Left ventricle myocardium inferior (tissue), 1 donor: Measurements from ENCODE around the gene HSPB7. TPM values are rescaled to one million over a fixed set of nuclear protein-coding genes. Genes with fewer than 3 reads are reported as not detected.
A peak's percentile ranks its signal among the peaks of the same experiment; 100 is the strongest.

Source experiments
- DNase-seq: peaks from one replicate; pipeline ENCODE4 v3.0.0-alpha.2; 2020
- H3K27ac ChIP-seq: fragments of 200-600 bp; replicated peaks from 2 replicates; pipeline ENCODE4 v1.8.0; 2021
- H3K27me3 ChIP-seq: fragments of 200-600 bp; 2 replicates; pipeline ENCODE4 v1.8.0; 2021; ENCODE audit warnings: low read depth
- H3K36me3 ChIP-seq: fragments of 200-600 bp; 2 replicates; pipeline ENCODE4 v1.8.0; 2021
- H3K4me1 ChIP-seq: fragments of 200-600 bp; 2 replicates; pipeline ENCODE4 v1.8.0; 2021
- H3K4me3 ChIP-seq: fragments of 200-600 bp; 2 replicates; pipeline ENCODE4 v1.8.0; 2021; ENCODE audit warnings: mild to moderate bottlenecking, moderate library complexity
- H3K9me3 ChIP-seq: fragments of 200-600 bp; replicated peaks from 2 replicates; pipeline ENCODE4 v1.8.0; 2021
- CTCF ChIP-seq: fragments of 200-600 bp; IDR thresholded peaks from 2 replicates; pipeline ENCODE4 v1.8.0; 2021; ENCODE audit warnings: antibody characterized with exemption, mild to moderate bottlenecking, borderline replicate concordance
- intact Hi-C: fragments of 100-400 bp; cut with micrococcal nuclease; formaldehyde crosslinking; loops from one replicate; pipeline ENCODE4 v1.11.0; 2022
- total RNA-seq: library from RNA; stranded (reverse); fragmentation: NEBNext Ultra II Directional; extraction: Animal tissue kit (Norgen Biotek cat#: 25700); gene quantifications from one replicate; pipeline ENCODE4 v1.2.1, GENCODE V29; 2021
- donor health status: DM: no; HTN: yes; CAD: no; lungs with severe emphysema.

The HSPB7 gene
- total RNA-seq, 1 donor from 2014 or later: 4,061 TPM

GRCh38 chr1:15975805-15976680, 41.8 kb downstream of the HSPB7 start, which contains the start of gene ZBTB17:
TSS of gene ZBTB17 (minus strand) at chr1:15976101. CDS start at chr1:15948495, 27,606 bp downstream.
- Histone ChIP-seq H3K27ac (peak within 1 kb of the TSS; percentile 88), H3K9me3 (peaks cover 4% of the 10 kb centered on the region), H3K36me3 (peaks cover 20% of the 10 kb centered on the region), H3K4me3 (peak within 1 kb of the TSS; percentile 98), H3K27me3 (no peaks in the 10 kb centered on the region), H3K4me1 (peaks cover 40% of the 10 kb centered on the region)
- intact Hi-C loops: no loop called here
- peak; percentile 94 for DNase-seq
- no peak for TF ChIP-seq CTCF

DNA sequence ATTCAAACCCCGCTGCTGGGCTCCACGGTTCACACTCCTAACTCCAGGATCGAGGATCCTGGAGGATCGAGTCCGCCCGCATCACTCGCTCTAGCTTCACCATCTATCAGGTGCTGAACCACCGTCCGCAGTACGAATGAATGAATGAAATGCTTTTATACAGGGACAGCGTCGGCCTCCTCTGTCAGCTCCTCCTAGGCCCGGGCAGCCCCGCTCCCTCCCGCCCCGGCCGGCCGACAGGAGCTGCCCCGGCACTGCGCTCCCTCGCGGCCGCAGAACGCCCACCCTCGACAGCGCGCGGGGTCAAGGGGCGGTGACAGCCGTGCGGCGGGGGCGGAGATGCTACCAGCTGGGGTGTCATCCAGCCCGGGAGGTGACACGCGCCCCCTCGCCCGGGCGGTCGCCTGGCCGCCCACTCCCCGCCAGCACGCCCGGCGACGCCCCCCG, 42.5 kb downstream of the HSPB7 start:
- H3K4me1 ChIP-seq: peaks cover 40% of the 10 kb centered on the region
- intact Hi-C loops: no loop called here
- no peaks in the 10 kb centered on the region for H3K27me3 ChIP-seq
- H3K36me3 ChIP-seq: peaks cover 21% of the 10 kb centered on the region
- H3K4me3 ChIP-seq: peak overlapping the region; percentile 98
- DNase-seq: peak; percentile 69
- H3K9me3 ChIP-seq: peaks cover 4% of the 10 kb centered on the region
- H3K27ac ChIP-seq: peak overlapping the region; percentile 88
- TF ChIP-seq CTCF: no peak

DNA sequence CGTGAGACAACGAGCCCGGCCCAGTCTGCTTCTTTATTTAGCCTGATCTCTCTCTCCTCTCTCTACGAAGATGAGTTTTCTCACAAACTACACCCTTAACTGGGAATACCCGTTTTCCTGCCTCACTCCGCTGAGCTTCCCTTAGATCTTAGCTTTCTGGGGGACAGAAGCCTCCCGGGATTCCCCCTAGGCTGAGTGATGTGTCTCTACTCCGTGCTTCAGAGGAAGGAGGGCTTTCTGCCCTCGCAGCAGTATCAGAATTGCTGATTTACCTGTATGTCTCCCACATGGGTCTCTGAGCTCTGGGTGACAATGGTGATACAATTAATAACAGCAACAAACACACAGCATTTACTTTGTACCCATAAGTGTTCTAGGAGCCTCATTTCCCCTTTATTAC, 43.0 kb downstream of the HSPB7 start:
- Histone ChIP-seq H3K27ac (no peak overlapping the region), H3K27me3 (no peaks in the 10 kb centered on the region), H3K9me3 (peaks cover 4% of the 10 kb centered on the region), H3K36me3 (peaks cover 26% of the 10 kb centered on the region), H3K4me1 (peaks cover 40% of the 10 kb centered on the region), H3K4me3 (peak overlapping the region; percentile 98)
- DNase-seq: no peak
- no peak for TF ChIP-seq CTCF
- intact Hi-C loops: no loop called here

- peaks cover 4% of the 10 kb centered on the region for H3K9me3 ChIP-seq
- intact Hi-C loops: no loop called here
- H3K4me3 ChIP-seq: no peak overlapping the region
- no peak for DNase-seq
- H3K36me3 ChIP-seq: peaks cover 36% of the 10 kb centered on the region
- peaks cover 40% of the 10 kb centered on the region for H3K4me1 ChIP-seq
- no peak for TF ChIP-seq CTCF
- H3K27me3 ChIP-seq: no peaks in the 10 kb centered on the region
- H3K27ac ChIP-seq: no peak overlapping the region
These were observed 44.1 kb downstream of the HSPB7 start for GRCh38 chr1:15973772-15974171.

- H3K36me3 ChIP-seq: peaks cover 42% of the 10 kb centered on the region
- peaks cover 4% of the 10 kb centered on the region for H3K9me3 ChIP-seq
- peaks cover 40% of the 10 kb centered on the region for H3K4me1 ChIP-seq
- intact Hi-C loops: no loop called here
- H3K27me3 ChIP-seq: no peaks in the 10 kb centered on the region
- DNase-seq: no peak
- H3K27ac ChIP-seq: no peak overlapping the region
- TF ChIP-seq CTCF: no peak
- no peak overlapping the region for H3K4me3 ChIP-seq
These were observed 45.4 kb downstream of the HSPB7 start for GRCh38 chr1:15972409-15972808.
